HG02840 (cell line): Measurements from ENCODE around the gene MRS2.

Experiments
- ATAC-seq: cut with Tn5 transposase; IDR thresholded peaks from one replicate; pipeline ENCODE4 v1.9.1; 2021; ENCODE audit warnings: mild to moderate bottlenecking, moderate library complexity, moderate number of reproducible peaks; ENCODE audit not compliant: unreplicated experiment, low FRiP score

MRS2 gene

DNA sequence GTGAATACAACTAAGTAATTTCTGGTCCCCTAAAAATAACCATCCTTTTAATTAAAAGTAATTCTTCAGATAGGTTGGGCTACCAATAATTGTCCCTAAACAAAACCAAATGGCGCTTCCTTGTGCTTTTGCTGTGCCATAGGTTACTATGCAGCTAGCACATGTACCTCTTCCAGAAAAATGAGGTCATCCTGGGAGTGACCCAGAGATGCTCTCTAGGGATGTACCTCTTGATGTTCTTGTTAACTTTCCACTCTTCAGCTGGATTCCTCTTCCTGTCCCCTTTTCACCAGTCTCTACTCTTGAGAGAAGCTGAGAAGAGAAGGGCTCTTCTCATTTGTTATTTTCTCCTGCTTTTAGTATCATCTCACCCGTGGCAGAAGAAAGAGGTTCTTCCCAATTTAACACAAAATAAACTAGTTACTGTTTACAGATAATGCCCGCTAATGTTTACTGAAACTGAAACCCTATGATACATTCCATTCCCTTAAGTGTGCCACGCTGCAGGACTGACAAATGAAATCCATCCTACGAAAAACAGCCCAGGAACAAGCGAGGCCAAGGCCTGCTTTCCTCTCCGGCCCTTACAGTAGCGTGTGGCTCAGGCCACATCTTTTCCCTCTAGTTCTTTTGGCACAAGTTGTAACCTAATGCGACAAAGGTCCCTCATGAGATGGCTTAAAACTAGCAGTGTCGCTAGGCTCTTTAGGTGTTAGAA is 24.2 kb downstream of the MRS2 start:
- ATAC-seq = no peak

GRCh38 chr6:24428615-24429014 is 25.9 kb downstream of the MRS2 start:
- ATAC-seq = no peak

- no peak for ATAC-seq
These were observed 26.4 kb downstream of the MRS2 start for GRCh38 chr6:24429146-24429545.

- no peak for ATAC-seq
These were observed 27.4 kb downstream of the MRS2 start for GRCh38 chr6:24430086-24430485.

- no peak for ATAC-seq
These were observed 28.3 kb downstream of the MRS2 start for GRCh38 chr6:24431045-24431451.

DNA sequence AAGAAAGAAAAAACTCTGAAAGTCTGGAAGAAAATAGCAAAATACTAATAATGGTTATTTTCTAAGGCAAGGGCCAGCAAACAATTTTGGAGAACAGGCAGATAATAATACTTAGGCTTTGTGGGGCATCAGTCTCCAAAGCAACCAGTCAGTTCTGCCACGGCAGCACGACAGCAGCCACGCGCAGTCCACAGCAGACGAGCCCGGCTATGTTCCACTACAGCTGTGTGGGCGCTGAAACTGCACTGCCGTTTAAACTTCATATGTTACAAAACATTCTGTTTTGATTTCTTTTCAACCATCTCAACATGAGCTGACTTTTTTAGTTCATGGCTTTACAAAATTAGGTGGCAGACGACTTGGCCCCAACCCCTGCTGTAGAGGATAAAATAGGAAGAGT is 29.9 kb downstream of the MRS2 start:
- ATAC-seq = no peak

DNA sequence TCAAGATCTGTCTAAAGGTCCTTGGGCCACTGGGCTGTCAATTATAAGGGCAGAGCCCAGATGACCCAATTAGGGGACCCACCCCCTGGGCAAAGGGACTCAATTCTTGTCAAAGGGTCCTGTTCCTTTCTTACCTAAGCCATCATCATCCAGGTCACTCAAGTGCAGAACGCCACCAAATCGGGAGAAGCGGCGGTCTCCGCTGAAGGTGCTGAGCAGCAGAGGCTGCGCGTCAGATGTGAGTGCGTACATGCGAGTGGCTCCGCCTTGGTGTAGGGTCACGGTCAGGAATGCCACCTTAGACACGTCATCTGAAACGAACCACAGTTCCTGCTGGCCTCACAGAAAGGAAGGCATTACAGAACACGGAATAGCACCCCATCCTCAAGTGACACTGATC is 34.2 kb downstream of the MRS2 start:
- ATAC-seq = no peak

DNA sequence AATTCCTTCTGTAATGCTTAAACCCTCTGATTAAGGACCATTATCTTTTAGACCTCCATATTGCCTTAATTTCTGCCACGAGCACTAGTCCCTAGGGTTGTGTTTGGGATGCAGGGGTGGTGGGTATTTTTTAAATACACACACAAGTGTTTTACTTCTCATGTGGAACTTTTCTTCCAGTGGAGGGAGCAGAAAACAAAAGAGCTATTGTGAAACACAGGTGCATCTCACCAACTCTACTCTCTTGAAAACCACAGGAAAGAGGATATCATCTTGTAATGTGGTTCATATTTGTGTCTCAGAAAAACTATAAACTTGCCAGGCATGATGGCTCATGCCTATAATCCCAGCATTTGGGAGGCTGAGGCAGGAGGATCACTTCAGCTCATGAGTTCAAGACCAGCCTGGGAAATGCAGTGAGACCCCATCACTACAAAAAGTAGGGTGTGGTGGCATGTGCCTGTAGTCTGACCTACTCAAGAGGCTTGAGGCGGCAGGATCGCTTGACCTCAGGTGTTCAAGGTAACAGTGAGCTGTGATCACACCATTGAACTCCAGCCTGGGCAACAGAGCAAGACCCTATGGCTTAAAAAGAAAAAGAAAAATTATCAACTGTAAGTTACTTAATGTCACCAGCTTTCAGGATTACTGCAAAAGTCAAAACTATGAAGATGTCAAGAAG is 37.3 kb downstream of the MRS2 start:
- ATAC-seq = no peak

DNA sequence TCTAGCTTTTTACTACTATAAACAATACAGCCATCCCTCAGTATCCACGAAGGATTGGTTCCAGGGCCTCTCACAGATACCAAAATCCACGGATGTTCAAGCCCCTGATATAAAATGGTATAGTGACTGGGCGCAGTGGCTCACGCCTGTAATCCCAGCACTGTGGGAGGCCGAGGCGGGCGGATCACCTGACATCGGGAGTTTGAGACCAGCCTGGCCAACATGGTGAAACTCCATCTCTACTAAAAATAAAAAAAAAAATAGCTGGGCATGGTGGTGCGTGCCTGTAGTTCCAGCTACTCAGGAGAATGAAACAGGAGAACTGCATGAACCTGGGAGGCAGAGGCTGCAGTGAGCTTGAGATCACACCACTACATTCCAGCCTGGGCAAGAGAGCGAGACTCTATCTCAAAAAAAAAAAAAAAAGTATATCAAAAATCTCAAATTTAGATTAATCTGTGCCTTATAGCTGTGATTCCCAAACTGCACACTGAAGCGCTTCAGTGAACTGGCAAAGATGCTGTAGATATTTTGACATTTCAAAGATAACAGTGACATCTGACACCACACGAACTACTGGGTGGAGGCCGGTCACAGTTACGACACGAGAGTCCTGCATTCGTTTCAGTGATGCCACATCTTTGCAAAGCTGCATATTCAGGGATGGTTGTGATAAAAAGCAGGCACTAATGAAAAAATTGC is 38.3 kb downstream of the MRS2 start:
- ATAC-seq = no peak

DNA sequence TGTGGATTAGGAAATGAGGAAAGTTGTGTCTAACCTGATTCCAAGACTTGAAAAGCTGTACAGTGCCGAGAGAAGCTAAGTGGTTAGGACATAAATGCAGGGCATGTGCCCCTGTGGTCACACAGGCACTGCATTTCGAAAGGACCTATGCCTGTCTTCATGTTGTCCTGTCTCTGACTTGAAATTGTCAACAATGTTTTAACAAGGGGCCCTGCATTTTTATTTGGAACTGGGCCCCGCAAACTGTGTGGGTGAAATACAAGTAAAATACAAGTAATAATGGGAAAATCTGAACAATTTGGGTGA is 38.8 kb downstream of the MRS2 start:
- ATAC-seq = no peak

- ATAC-seq = no peak
These were observed 41.9 kb downstream of the MRS2 start for GRCh38 chr6:24444588-24444987.

GRCh38 chr6:24445704-24446103 is 43.0 kb downstream of the MRS2 start:
- no peak for ATAC-seq

- no peak for ATAC-seq
These were observed 43.9 kb downstream of the MRS2 start for GRCh38 chr6:24446670-24447069.

GRCh38 chr6:24448396-24448795 is 45.7 kb downstream of the MRS2 start:
- no peak for ATAC-seq

DNA sequence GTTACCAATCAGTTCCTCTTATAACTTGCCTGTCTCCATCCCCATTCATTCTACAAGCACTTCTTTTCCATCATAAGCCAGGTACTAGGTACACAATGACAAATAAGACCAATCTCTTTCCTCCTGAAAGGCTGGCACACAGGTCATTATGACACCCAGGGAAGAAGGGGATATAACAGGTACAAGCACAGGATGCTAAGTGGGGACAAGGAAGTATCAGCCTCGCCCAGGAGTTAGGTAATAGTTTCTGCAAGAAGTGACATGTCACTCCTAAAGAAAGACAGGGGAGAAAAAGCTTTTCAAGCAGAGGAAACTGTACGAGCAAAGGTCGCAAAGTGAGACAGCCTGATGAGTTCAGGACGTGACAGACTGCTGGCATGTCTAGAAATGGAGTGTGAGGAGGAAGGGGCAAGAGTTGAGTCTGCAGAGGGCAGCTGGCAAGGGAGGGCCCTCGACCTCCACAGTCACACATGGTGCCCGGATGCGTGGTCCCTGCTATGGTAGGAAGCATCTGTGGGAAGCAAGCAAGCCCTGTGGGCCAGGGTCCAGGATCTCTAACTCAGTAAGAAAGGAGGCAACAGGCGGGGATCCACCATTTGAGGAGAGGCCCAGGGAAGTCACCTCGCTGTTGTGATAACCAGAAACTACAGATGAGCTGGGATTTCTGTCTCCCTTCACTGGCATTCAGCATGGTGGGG is 46.2 kb downstream of the MRS2 start:
- ATAC-seq = no peak

DNA sequence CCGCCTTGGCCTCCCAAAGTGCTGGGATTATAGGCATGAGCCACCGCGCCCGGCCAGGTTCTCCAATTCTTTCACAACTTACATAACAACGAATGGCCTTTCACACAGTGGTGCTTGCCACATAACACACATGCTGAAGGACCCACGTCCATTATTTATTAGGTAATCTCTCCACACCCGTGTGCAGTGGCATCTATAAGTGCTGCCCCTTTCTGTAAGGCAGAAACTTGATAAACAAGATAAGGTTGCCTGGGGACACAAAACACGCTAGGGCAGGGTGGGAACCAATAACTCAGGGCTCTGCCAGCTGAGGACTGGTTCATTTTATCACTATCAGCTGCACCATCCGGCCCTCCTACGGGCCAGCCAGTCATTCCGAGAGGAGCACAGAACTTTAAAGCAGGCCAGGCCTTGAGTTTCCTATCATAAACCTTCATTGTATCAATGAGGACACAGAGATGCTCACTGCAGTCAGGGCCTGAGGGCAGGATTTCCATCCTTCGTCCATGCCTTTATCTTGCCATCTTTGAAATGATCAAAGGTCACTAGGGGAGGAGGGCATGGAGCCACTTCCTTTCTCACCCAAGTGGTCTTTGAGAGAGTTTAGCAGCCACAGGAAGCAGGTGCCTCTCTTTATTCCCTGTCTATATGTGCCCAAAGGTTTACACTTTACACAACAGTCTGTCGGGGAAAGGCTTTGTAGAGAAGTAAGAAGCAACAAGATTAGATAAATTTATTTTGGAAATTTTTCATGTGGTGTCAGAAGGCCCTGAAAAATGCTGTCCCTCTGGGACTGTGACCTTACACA is 49.0 kb downstream of the MRS2 start:
- ATAC-seq = no peak

GRCh38 chr6:24453921-24454320 is 51.2 kb downstream of the MRS2 start:
- ATAC-seq = no peak

DNA sequence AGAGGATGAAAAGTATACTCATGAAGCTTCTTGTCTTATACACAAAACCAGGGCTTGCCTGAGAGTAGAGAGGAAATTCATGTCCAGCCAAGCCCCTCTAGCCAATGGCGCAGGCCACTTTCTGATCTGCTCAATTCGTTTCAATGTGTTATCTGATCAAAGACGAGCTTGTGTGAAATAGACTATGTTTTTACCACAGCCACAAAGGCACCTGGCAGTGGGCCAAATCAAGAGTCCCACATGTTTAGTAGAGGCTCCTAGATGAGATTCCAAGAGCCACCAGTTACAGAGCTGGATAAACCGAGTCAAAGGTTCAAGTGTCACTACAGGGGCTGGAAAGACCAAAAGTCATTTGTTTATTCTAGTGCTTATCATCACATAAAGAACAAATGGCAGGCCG is 51.7 kb downstream of the MRS2 start:
- ATAC-seq = no peak

- no peak for ATAC-seq
These were observed 52.3 kb downstream of the MRS2 start for GRCh38 chr6:24455061-24455460.

DNA sequence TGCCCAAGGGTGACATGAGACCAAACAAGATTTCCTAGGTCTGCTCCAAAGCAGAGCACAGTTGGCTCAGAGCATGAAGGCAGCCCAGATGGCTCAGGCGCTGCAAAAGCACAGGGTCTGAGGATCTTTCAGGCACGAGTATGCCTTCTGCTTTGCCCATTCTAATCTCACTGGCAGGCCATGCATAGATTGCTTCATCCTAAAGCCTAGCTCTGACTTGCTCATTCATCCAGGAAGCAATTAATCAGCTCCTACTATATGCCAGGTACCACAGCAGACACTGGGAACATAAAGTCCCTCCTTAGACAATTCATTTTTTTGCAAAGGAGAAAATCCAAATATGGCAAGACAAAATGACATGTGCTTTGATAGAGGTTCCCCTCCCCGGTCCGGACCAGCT is 55.4 kb downstream of the MRS2 start:
- ATAC-seq = no peak
